HuH-7.5 (cell line): ENCODE measurements around the gene ATOH7.
"Not testable (repeated sequence)": the region's sequence is repeated elsewhere in the genome, so short reads cannot be mapped to it uniquely, and the experiment has no call there.

Experiments used
- DNase-seq: peaks from one replicate; pipeline ENCODE4 v3.0.0; 2011; ENCODE audit warnings: low spot score

Gene ATOH7

DNA sequence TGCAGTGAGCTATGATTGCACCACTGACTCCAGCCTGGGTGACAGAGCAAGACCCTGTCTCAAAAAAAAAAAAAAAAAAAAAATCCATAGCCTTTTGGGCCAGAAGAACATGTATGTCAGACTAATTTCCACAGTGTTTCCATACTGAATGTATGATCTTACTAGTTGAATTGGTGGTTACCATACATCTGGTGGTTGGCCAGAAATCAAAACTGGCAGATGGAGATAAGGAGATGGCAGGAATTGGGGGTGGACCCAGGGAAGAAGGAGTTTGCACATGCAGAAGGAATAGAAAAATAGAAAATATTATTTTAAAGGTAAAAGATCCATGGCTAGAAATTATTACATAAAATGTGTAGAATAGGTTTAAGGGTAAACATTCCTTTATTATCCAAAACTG is 3.7 kb upstream of the ATOH7 start:
- no peak for DNase-seq

GRCh38 chr10:68235111-68235510 is 3.2 kb upstream of the ATOH7 start:
- DNase-seq, result no peak

GRCh38 chr10:68233046-68233445 is 1.1 kb upstream of the ATOH7 start:
- DNase-seq, result no peak

GRCh38 chr10:68231106-68231816 is 652 bp downstream of the ATOH7 start:
- DNase-seq, result peak; percentile 87

GRCh38 chr10:68230268-68230667 is 1.6 kb downstream of the ATOH7 start:
- DNase-seq, result no peak

- DNase-seq, result no peak
Measured at GRCh38 chr10:68224810-68225209, 7.1 kb downstream of the ATOH7 start.

GRCh38 chr10:68223535-68224165 is 8.3 kb downstream of the ATOH7 start:
- DNase-seq, result no peak

DNA sequence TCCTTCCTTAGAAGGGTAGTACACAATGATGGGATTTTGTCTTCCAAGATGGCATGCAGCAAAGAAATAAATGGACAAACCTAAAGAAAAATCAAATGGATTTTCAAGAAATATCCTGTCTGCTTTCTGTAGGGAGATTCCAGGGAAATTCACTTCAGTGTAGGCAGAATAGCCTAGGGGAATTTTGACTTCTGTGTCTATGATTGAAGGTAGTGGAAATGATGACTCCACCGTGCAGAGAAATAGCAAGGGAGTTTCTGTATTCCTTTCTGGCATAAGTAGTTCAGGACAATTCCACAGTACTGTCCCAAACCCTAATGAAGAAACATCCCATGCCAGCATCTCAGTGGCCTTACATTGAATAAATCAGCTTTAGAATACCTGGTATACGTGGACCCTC is 9.5 kb downstream of the ATOH7 start:
- DNase-seq, result no peak

DNA sequence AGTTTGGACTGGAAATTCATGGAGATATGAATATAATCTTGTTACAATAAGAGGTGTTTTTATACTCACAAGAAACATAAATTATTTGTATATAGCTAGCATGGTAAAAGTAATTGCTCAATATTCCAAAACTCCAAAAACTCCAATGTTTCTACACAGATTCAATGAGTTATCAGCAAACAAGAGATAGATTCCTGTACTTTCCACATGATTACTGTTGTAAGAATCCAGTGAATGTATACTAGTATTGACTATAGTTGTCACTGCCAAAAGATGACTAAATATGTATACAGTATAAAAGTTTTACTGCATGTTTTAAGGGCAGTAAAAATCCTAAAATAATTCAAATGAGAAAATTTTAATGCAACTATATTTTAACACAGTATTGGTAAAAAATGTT is 10.7 kb downstream of the ATOH7 start:
- no peak for DNase-seq

- DNase-seq, result no peak
Measured at GRCh38 chr10:68218786-68219185, 13.1 kb downstream of the ATOH7 start.

DNA sequence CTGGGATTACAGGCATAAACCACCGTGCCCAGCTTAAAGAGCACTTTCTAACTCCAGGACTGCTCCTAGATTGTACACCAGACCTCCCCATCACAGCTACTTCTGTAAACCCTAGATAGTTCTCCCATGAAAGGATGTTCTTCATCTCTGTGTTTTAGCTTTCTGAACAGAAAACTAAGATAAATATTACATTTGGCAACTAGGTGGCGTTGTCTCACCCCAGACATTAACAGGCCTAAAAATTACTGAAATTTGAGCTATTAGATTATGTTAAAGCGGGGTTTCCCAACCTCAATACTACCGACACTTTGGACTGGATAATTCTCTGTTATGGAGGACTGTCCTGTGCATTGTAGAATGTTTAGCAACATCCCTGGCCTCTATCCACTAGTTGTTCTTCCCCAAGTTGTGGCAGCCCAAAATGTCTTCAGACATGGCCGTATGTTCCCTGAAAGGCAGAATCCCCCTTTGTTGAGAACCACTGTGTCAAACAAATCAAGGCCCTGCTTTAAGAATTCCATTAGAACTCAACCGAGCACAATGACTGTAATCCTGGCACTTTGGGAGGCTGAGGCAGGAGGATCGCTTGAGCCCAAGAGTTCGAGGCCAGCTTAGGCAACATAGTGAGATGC is 19.1 kb downstream of the ATOH7 start:
- no peak for DNase-seq

- no peak for DNase-seq
Measured at GRCh38 chr10:68211669-68212068, 20.2 kb downstream of the ATOH7 start.

DNA sequence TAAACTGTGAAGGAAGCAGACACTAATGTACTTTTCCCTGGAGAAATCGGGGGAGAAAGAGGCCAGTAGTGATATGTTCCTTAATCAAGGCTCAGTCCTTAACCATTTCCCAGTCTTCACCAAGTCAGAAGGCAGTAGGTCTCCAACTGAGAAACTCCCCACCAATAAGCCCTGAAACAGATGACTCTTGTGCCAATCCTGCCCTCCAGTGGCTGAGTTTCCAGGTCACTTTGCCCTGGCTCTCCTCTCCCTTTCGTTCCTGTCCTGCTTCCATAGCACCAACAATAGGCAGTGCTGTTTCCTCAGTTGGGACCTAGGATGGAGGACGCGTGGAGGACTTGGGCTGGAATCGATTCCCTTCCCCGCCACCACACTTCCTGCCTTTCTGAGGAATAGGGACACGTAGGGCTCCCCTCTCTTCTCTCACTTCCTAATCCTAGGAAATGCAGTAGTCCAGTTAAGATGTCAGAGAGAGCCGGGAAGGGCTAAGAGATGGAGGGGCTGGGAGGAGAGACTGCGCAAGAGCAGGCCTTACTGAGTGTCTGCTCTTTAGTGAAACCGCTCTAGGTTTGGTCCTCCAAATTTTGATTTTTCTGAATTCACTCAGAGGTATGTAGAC is 23.4 kb downstream of the ATOH7 start:
- peak; percentile 14 for DNase-seq

- no peak for DNase-seq
Measured at GRCh38 chr10:68202960-68203353, 29.0 kb downstream of the ATOH7 start.

GRCh38 chr10:68196701-68197100 is 35.2 kb downstream of the ATOH7 start:
- no peak for DNase-seq

DNA sequence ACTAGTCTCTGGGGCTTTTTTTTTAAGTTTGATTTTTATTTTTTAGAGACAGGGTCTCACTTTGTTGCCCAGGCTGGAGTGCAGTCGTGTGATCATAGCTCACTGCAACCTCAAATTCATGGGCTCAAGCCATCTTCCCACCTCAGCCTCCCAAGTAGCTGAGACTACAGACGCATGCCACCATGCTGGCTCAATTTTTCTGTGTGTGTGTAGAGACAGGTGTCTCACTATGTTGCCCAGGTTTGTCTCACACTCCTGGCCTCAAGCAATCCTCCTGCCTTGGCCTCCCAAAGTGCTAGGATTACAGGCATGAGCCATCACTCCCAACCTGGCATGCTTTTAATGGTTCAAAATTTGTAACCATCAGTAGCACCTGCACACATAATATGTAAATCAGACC is 36.1 kb downstream of the ATOH7 start:
- DNase-seq, result not testable (repeated sequence)

DNA sequence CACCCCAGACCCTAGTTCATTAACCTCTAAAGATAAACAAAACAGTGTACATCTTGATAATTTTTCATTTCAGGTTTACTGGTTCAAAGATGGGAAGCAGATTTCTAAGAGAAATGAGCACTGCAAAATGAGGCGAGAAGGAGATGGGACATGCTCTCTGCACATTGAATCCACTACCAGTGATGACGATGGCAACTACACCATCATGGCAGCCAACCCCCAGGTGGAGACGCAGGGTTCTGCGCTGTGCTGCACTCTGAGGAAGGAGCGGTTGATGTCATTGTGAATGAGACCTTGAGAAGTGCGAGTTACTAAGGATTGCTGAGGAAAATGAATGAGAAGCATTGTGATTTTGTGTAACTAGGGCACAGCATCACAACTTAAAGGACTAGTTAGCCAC is 37.6 kb downstream of the ATOH7 start:
- DNase-seq, result no peak

- no peak for DNase-seq
Measured at GRCh38 chr10:68192113-68192512, 39.8 kb downstream of the ATOH7 start.

- DNase-seq, result no peak
Measured at GRCh38 chr10:68188835-68189234, 43.1 kb downstream of the ATOH7 start.

GRCh38 chr10:68185085-68185484 is 46.8 kb downstream of the ATOH7 start:
- no peak for DNase-seq

DNA sequence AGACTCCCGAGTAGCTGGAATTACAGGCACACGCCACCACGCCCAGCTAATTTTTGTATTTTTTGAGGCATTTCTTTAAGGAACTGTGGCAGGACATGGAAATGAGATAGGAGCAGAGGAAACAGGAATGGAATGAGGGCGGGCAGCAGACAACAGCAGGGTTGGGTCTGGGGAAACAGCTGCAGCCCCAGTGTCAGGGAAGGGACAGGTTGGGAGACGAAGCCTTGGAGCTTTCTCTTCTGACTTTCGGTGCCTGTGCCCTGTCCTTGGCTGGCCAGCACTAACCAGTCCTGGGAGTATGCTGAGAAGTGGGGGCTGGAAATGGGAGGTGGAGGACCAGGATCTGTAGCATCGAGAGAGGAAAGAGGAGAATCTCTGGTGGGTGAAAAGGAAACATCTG is 47.4 kb downstream of the ATOH7 start:
- no peak for DNase-seq
